GM20431 (cell line): ENCODE results near the gene PRKACB.
"Not testable (repeated sequence)": the region's sequence is repeated elsewhere in the genome, so short reads cannot be mapped to it uniquely, and the experiment has no call there.

Experiments used
- in situ Hi-C: fragments of 300-500 bp; cut with MseI, MboI; formaldehyde crosslinking; loops from one replicate; pipeline ENCODE4 v1.15.0; 2020; ENCODE audit warnings: low sequenced_read_pairs; ENCODE audit not compliant: unreplicated experiment

Gene PRKACB

GRCh38 chr1:84143796-84144565 lies at the start of gene PRKACB:
Gene PRKACB, plus strand, starts transcription at chr1:84144271. Its CDS starts 91 bp downstream, at chr1:84144362.
- in situ Hi-C loops, result loop anchor here (25.0 kb wide), 2 partner anchors 293 to 618 kb away; no protein-coding TSS in a partner anchor

DNA sequence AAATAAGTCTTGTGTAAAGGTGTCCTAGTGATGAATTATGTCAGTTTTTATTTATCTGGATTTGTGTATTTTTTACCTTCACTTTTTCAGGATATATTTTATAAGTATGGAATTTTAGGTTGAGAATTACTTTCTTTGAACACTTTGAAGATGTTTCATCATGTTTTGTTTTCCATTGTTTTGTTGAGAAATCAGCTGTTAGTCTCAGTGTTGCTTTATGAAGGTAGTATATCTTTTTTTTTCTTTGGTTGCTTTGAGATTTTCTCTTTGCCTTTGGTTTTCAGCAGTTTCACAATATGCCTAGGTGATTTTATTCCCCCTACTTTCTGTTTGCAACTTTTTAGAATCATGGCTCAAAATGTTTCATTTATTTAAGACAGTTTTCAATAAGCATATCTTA lies 48.8 kb upstream of the PRKACB start:
- in situ Hi-C loops, result no loop called here

DNA sequence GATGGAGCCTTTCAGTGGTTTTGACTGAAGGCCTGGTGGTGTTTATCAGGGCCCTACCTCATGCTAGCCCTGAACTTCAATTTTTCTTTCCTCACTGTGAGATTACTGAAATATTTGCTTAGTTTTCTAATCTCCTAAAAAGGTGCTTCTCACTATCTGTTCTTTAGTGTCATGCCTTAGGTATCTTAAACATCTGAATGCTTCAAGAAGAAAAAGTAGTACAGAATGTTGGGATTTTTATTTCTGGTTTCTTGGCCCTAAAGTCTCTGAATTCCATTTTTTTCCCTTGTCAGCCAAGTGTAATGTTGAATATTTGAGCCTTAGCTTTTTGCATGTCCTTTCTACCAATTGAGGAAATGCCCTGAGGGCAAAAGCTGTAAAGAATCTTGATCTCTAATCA lies 47.9 kb upstream of the PRKACB start:
- in situ Hi-C loops, result no loop called here

DNA sequence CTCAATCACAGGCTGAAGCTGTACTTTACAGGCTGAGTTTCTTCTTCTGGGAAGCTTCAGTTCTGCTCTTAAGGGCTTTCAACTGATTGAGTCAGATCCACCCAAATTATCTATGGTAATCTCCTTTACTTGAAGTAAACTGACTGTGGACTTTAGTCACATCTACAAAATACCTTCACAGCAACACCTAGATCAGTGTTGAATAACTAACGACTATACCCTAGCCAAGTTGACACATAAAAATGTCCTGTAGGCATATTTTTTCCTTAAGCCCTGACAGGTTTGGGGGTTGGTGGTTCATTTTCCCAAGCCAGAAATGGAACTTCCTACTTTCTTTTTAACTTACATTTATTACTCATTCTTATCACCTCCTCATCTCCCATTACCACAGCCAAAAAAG lies 42.9 kb upstream of the PRKACB start:
- in situ Hi-C loops, result no loop called here

GRCh38 chr1:84103197-84103992 lies 40.7 kb upstream of the PRKACB start:
- in situ Hi-C loops, result no loop called here

DNA sequence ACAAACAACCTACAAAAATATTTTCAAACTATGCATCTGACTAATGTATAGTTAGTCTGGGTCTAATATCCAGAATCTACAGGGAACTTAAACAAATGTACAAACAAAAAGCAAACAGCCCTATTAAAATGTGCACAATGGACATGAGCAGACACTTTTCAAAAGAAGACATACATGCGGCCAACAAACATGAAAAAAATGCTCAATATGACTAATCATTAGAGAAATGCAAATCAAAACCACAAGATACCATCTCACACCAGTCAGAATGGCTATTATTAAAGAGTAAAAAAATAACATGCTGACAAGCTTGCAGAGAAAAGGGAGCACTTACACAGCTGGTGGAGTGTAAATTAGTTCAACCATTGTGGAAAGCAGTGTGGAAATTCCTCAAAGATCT lies 36.5 kb upstream of the PRKACB start:
- in situ Hi-C loops, result not testable (repeated sequence)

- in situ Hi-C loops, result no loop called here
Measured at GRCh38 chr1:84107955-84108354, 36.1 kb upstream of the PRKACB start.

- in situ Hi-C loops, result no loop called here
Measured at GRCh38 chr1:84108900-84109578, 35.0 kb upstream of the PRKACB start.

GRCh38 chr1:84110629-84111028 lies 33.4 kb upstream of the PRKACB start:
- in situ Hi-C loops, result no loop called here

- in situ Hi-C loops, result no loop called here
Measured at GRCh38 chr1:84116558-84116957, 27.5 kb upstream of the PRKACB start.

DNA sequence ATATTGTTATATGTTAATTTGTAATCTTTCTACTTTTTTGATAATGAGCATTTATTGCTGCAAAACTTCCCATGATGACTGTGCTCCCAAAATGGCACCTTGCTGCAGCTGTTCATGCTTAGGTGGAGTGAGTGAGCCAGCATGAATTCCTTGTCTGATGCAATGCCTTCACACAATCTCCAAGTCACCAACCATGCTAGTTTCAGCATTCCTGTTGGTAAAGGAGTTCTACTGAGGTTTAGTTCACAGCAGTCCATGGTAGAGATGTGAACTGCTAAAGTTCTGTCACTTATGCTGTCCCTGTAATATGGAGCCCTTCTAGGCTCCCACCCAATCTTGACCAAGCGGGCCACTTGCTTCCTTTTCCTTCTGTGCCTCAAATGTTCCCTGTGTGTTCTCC lies 26.2 kb upstream of the PRKACB start:
- in situ Hi-C loops, result no loop called here

DNA sequence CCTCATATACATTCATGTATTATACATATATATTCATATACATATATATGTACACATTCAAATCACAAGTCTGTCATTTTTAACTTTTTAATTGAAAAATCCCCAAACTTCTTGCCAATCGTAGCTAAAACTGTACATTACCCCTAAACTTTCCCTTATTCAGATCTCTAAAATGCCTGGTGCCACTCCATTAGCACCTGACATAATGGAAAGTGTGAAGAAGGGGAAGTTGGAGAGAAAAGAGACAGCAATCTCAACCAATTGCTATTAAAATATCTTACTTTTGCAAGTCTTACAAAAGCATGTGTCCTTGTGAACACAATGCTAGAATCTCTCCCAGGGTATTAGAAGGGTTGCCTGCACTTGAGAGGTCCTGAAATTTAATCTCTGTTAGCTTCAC lies 22.7 kb upstream of the PRKACB start:
- in situ Hi-C loops, result loop anchor here (10.0 kb wide), 1 partner anchor 197 kb away; no protein-coding TSS in a partner anchor

DNA sequence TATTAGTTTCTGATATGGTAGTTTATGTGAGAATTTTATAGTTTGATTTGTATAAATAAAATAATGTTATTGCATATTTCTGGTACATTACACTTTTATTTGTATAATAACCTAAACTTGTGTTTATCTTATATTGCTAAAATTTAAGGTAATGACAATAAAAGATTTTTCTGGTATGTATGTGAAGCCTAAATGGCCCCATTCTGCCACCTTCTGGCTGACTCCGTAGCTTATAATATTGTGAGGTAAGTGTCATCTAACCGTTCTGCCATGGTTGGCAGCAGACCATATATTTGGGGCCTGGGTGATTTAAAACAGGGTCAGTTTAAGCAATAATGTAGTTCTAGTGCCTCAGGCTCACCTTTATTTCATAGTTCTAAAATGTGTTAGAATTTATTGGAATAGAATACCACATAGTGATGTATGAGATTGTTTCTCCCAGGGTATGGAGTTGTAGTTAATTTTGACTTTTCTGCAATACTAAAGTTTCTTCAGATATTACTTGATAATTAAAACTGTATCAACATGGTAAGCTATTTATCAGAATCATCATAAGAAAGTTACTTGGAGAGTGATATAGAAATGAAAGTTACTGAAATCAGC lies 21.2 kb upstream of the PRKACB start:
- in situ Hi-C loops, result loop anchor here (10.0 kb wide), 1 partner anchor 198 kb away; no protein-coding TSS in a partner anchor

DNA sequence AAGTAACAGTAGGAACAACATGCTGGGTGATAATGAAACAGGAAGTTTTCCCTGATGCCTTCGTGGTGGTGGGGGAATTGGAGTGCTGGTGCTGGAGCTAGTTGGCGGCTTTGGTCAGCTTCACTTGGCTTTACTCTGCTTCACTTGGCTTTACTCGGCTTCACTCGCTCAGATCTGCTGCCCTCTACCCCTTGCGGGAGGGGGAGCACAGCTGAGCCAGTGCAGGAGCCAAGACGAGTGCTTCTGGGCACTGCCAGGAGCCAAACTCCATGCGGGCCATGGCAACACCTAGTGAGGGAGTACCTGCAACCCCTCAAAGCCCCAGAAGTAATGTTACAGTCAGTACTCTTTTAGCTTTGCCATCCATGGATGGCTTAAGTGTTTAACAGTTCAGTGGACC lies 10.6 kb upstream of the PRKACB start:
- in situ Hi-C loops, result loop anchor here (25.0 kb wide), 2 partner anchors 304 to 629 kb away; no protein-coding TSS in a partner anchor

GRCh38 chr1:84135341-84135740 lies 8.7 kb upstream of the PRKACB start:
- in situ Hi-C loops, result loop anchor here (25.0 kb wide), 2 partner anchors 302 to 627 kb away; no protein-coding TSS in a partner anchor

- in situ Hi-C loops, result loop anchor here (25.0 kb wide), 2 partner anchors 296 to 621 kb away; no protein-coding TSS in a partner anchor
Measured at GRCh38 chr1:84141182-84142003, 2.7 kb upstream of the PRKACB start.

- in situ Hi-C loops, result loop anchor here (25.0 kb wide), 2 partner anchors 292 to 617 kb away; no protein-coding TSS in a partner anchor
Measured at GRCh38 chr1:84145068-84145467, 997 bp downstream of the PRKACB start.

- in situ Hi-C loops, result loop anchor here (25.0 kb wide), 2 partner anchors 291 to 616 kb away; no protein-coding TSS in a partner anchor
Measured at GRCh38 chr1:84146411-84147032, 2.5 kb downstream of the PRKACB start.
